CD4-positive, alpha-beta T cell treated with Interleukin-10 for 1 hour (primary cell): ENCODE measurements around the gene PEX14.
"Not testable (repeated sequence)": the region's sequence is repeated elsewhere in the genome, so short reads cannot be mapped to it uniquely, and the experiment has no call there.

Experiments used
- DNase-seq: peaks from one replicate; pipeline ENCODE4 v3.0.0-alpha.2; 2020

The PEX14 gene

GRCh38 chr1:10474613-10475507 is at the start of gene PEX14:
Gene PEX14 (plus strand): TSS chr1:10474950. CDS start chr1:10474967, 17 bp downstream.
- peak; percentile 88 for DNase-seq

- not testable (repeated sequence) for DNase-seq
Measured at GRCh38 chr1:10425826-10426534, 48.8 kb upstream of the PEX14 start.

- DNase-seq, result not testable (repeated sequence)
Measured at GRCh38 chr1:10426535-10426848, 48.3 kb upstream of the PEX14 start.

GRCh38 chr1:10428984-10429383 is 45.8 kb upstream of the PEX14 start:
- DNase-seq, result no peak

GRCh38 chr1:10429868-10430215 is 44.9 kb upstream of the PEX14 start:
- DNase-seq, result no peak

GRCh38 chr1:10430216-10431069 is 44.3 kb upstream of the PEX14 start, which contains the start of gene CENPS:
Gene CENPS (plus strand): TSS chr1:10430433. CDS start chr1:10430518, 85 bp downstream.
- peak; percentile 91 for DNase-seq

GRCh38 chr1:10431070-10431730 is 43.5 kb upstream of the PEX14 start:
- DNase-seq, result no peak

GRCh38 chr1:10432910-10433700 is 41.6 kb upstream of the PEX14 start:
- no peak for DNase-seq

- no peak for DNase-seq
Measured at GRCh38 chr1:10433790-10434189, 41.0 kb upstream of the PEX14 start.

GRCh38 chr1:10434590-10434989 is 40.2 kb upstream of the PEX14 start:
- no peak for DNase-seq

- DNase-seq, result no peak
Measured at GRCh38 chr1:10437052-10437451, 37.7 kb upstream of the PEX14 start.

- no peak for DNase-seq
Measured at GRCh38 chr1:10438677-10439163, 36.0 kb upstream of the PEX14 start.

- DNase-seq, result no peak
Measured at GRCh38 chr1:10440305-10440704, 34.4 kb upstream of the PEX14 start.

GRCh38 chr1:10440794-10441193 is 34.0 kb upstream of the PEX14 start:
- no peak for DNase-seq

GRCh38 chr1:10444248-10444647 is 30.5 kb upstream of the PEX14 start:
- no peak for DNase-seq

- DNase-seq, result no peak
Measured at GRCh38 chr1:10444795-10445397, 29.9 kb upstream of the PEX14 start.

GRCh38 chr1:10446790-10447422 is 27.8 kb upstream of the PEX14 start:
- DNase-seq, result no peak

- no peak for DNase-seq
Measured at GRCh38 chr1:10449751-10450150, 25.0 kb upstream of the PEX14 start, which contains the start of gene CORT. Gene CORT (plus strand): TSS chr1:10450031. CDS start chr1:10450224, 193 bp downstream.

GRCh38 chr1:10450156-10450814 is 24.5 kb upstream of the PEX14 start:
- DNase-seq, result no peak

- DNase-seq, result no peak
Measured at GRCh38 chr1:10450836-10451235, 23.9 kb upstream of the PEX14 start.
